Liver (tissue), 9 donors: Measurements from ENCODE around the gene SPAG8. TPM values are rescaled to one million over a fixed set of nuclear protein-coding genes. Genes with fewer than 3 reads are reported as not detected.
A peak's percentile ranks its signal among the peaks of the same experiment; 100 is the strongest.

Experiments
- DNase-seq: peaks from one replicate; pipeline ENCODE4 v3.0.0-alpha.2; 2017; ENCODE audit warnings: low spot score
- H3K27ac ChIP-seq, 2 donors: one replicate each; pipeline ENCODE4 v1.7.0; 2013; ENCODE audit warnings: inconsistent platforms in 2 of 2, low read length in 2 of 2, control low read depth in 1 of 2, low read depth in 1 of 2, mild to moderate bottlenecking in 1 of 2
- H3K27me3 ChIP-seq, 4 donors: one replicate each; pipeline versions ENCODE4 v1.6.1 to v1.7.0; 2013; ENCODE audit warnings: low read length in 3 of 4, inconsistent platforms in 1 of 4, mild to moderate bottlenecking in 1 of 4, moderate library complexity in 1 of 4; ENCODE audit not compliant: control insufficient read depth in 4 of 4, insufficient read depth in 4 of 4
- H3K36me3 ChIP-seq, 4 donors: one replicate each; pipeline versions ENCODE4 v1.6.1 to v1.7.0; 2013; ENCODE audit warnings: low read length in 3 of 4, mild to moderate bottlenecking in 3 of 4, low read depth in 1 of 4, moderate library complexity in 1 of 4; ENCODE audit not compliant: control insufficient read depth in 4 of 4, insufficient read depth in 3 of 4
- H3K4me1 ChIP-seq, 4 donors: one replicate each; pipeline versions ENCODE4 v1.6.1 to v1.7.0; 2013; ENCODE audit warnings: low read length in 3 of 4, mild to moderate bottlenecking in 3 of 4, moderate library complexity in 1 of 4; ENCODE audit not compliant: control insufficient read depth in 4 of 4, insufficient read depth in 4 of 4
- H3K4me3 ChIP-seq, 3 donors: one replicate each; pipeline versions ENCODE4 v1.6.1 to v1.7.0; 2013; ENCODE audit warnings: low read length in 3 of 3, control low read depth in 1 of 3, low read depth in 1 of 3, mild to moderate bottlenecking in 1 of 3
- H3K9ac ChIP-seq, 2 donors: one replicate each; pipeline ENCODE4 v1.7.0; 2013; ENCODE audit warnings: low read length in 2 of 2, mild to moderate bottlenecking in 2 of 2, moderate library complexity in 2 of 2, control low read depth in 1 of 2, low read depth in 1 of 2
- H3K9me3 ChIP-seq, 4 donors: one replicate each; pipeline versions ENCODE4 v1.6.1 to v1.7.0; 2013; ENCODE audit warnings: low read length in 3 of 4; ENCODE audit not compliant: control insufficient read depth in 4 of 4
- ATF3 ChIP-seq: IDR thresholded peaks from 2 replicates; pipeline ENCODE4 v1.6.1; 2016; ENCODE audit warnings: antibody characterized with exemption
- CTCF ChIP-seq: fragments of 150-350 bp; IDR thresholded peaks from 2 replicates; pipeline ENCODE4 v1.5.1; 2017; ENCODE audit warnings: improper control_type of control experiment, low read depth, low read length; ENCODE audit not compliant: missing input control
- EGR1 ChIP-seq, 2 donors: IDR thresholded peaks; 2 replicates each; pipeline ENCODE4 v1.6.1; 2016 to 2018; ENCODE audit warnings: antibody characterized with exemption in 2 of 2, low read depth in 2 of 2
- FOXA1 ChIP-seq: IDR thresholded peaks from 2 replicates; pipeline ENCODE4 v1.6.1; 2016; ENCODE audit warnings: antibody characterized with exemption
- FOXA2 ChIP-seq: IDR thresholded peaks from 2 replicates; pipeline ENCODE4 v1.6.1; 2016; ENCODE audit warnings: antibody characterized with exemption
- GABPA ChIP-seq, 2 donors: IDR thresholded peaks in 1 of 2; conservative IDR thresholded peaks in 1 of 2; 2 replicates each; pipeline ENCODE4 v1.6.1; 2016; ENCODE audit warnings: antibody characterized with exemption in 2 of 2, mild to moderate bottlenecking in 1 of 2, moderate library complexity in 1 of 2
- HNF4A ChIP-seq, 2 donors: conservative IDR thresholded peaks; 2 replicates each; pipeline ENCODE4 v1.6.1; 2016; ENCODE audit warnings: antibody characterized with exemption in 2 of 2, mild to moderate bottlenecking in 2 of 2
- HNF4G ChIP-seq: IDR thresholded peaks from 2 replicates; pipeline ENCODE4 v1.6.1; 2016; ENCODE audit warnings: antibody characterized with exemption
- JUND ChIP-seq, 2 donors: IDR thresholded peaks; 2 replicates each; pipeline ENCODE4 v1.6.1; 2016; ENCODE audit warnings: antibody characterized with exemption in 2 of 2
- MAX ChIP-seq: IDR thresholded peaks from 2 replicates; pipeline ENCODE4 v1.6.1; 2016; ENCODE audit warnings: antibody characterized with exemption
- NR2F2 ChIP-seq: IDR thresholded peaks from 2 replicates; pipeline ENCODE4 v1.6.1; 2016; ENCODE audit warnings: antibody characterized with exemption
- RAD21 ChIP-seq, 2 donors: IDR thresholded peaks; 2 replicates each; pipeline ENCODE4 v1.6.1; 2016; ENCODE audit warnings: antibody characterized with exemption in 2 of 2, mild to moderate bottlenecking in 2 of 2
- REST ChIP-seq: IDR thresholded peaks from 2 replicates; pipeline ENCODE4 v1.6.1; 2016; ENCODE audit warnings: antibody characterized with exemption, mild to moderate bottlenecking
- RXRA ChIP-seq, 2 donors: IDR thresholded peaks; 2 replicates each; pipeline ENCODE4 v1.6.1; 2017 to 2018; ENCODE audit warnings: antibody characterized with exemption in 2 of 2, mild to moderate bottlenecking in 1 of 2
- SP1 ChIP-seq: IDR thresholded peaks from 2 replicates; pipeline ENCODE4 v1.6.1; 2018; ENCODE audit warnings: antibody characterized with exemption, mild to moderate bottlenecking
- TAF1 ChIP-seq: conservative IDR thresholded peaks from 2 replicates; pipeline ENCODE4 v1.6.1; 2016; ENCODE audit warnings: antibody characterized with exemption, mild to moderate bottlenecking
- YY1 ChIP-seq: IDR thresholded peaks from 2 replicates; pipeline ENCODE4 v1.6.1; 2016; ENCODE audit warnings: antibody characterized with exemption, mild to moderate bottlenecking
- ZBTB33 ChIP-seq: IDR thresholded peaks from 2 replicates; pipeline ENCODE4 v1.6.1; 2016; ENCODE audit warnings: antibody characterized with exemption
- WGBS: extraction: QIAGEN DNeasy Blood & Tissue Kit; methylation state at CpG from one replicate; pipeline ENCODE4 v1.1.7; 2013; 5-methylcytosine and 5-hydroxymethylcytosine counted together
- polyA plus RNA-seq, 2 donors: library from polyadenylated mRNA; stranded (reverse) in 1 of 2; unstranded in 1 of 2; fragments of 200-250 nt in 1 of 2; fragments of >200 nt in 1 of 2; fragmentation: Nextera tagmentation in 1 of 2; extraction: Ambion mirVana in 1 of 2; gene quantifications; one replicate each; pipeline versions ENCODE4 v1.2.1 to v1.2.3, GENCODE V29; 2013 to 2015
- total RNA-seq, 2 donors: library from RNA; depleted of rRNA; stranded (reverse); fragments of >200 nt; gene quantifications; one replicate each; pipeline ENCODE4 v1.2.3, GENCODE V29; 2014
- donor health status: healthy.
- donor health status: healthy.
- donor health status: healthy.
- donor health status: healthy.
- donor health status: healthy.

The SPAG8 gene
- total and polyA plus RNA-seq, 4 donors: 0.14 to 0.56 (median 0.19) TPM

- Histone ChIP-seq H3K27me3 (no peaks in the 10 kb centered on the region), H3K9me3 (no peaks in the 10 kb centered on the region), H3K27ac (no peak overlapping the region), H3K4me1 (peaks cover 2 to 11% (median 10%) of the 10 kb centered on the region in 4 donors), H3K9ac (no peak overlapping the region), H3K4me3 (no peak overlapping the region), H3K36me3 (peaks cover 0 to 27% (median 13%) of the 10 kb centered on the region in 4 donors)
- no peak for TF ChIP-seq NR2F2
- TF ChIP-seq MAX: no peak
- TF ChIP-seq YY1: no peak
- TF ChIP-seq CTCF: no peak
- no peak for TF ChIP-seq FOXA1
- no peak for TF ChIP-seq ATF3
- no peak for TF ChIP-seq RXRA (IDR thresholded peaks at IDR 0.05)
- TF ChIP-seq EGR1 (IDR thresholded peaks at IDR 0.05; ENCODE audit: low read depth in 2 of 2): no peak
- no peak for TF ChIP-seq RAD21 (IDR thresholded peaks at IDR 0.05)
- TF ChIP-seq JUND (IDR thresholded peaks at IDR 0.05): no peak
- no peak for TF ChIP-seq SP1
- no peak for TF ChIP-seq FOXA2
- no peak for TF ChIP-seq GABPA (IDR thresholded peaks at IDR 0.05 in 1 of 2, conservative IDR thresholded peaks at IDR 0.05 in 1 of 2)
- TF ChIP-seq ZBTB33: no peak
- no peak for TF ChIP-seq HNF4G
- TF ChIP-seq TAF1: no peak
- no peak for TF ChIP-seq HNF4A (conservative IDR thresholded peaks at IDR 0.05)
- DNase-seq: no peak
- WGBS: 98% methylated on average over 8 of the region's 8 CpGs
Measured at GRCh38 chr9:35806101-35806500, 6.0 kb downstream of the SPAG8 start.

GRCh38 chr9:35801328-35802128, 10.5 kb downstream of the SPAG8 start:
- Histone ChIP-seq H3K9ac (no peak overlapping the region), H3K27me3 (no peaks in the 10 kb centered on the region), H3K27ac (peak overlapping the region in 1 of 2 donors; percentile 33), H3K4me1 (peaks cover 4 to 17% (median 14%) of the 10 kb centered on the region in 4 donors), H3K4me3 (peak overlapping the region in 1 of 3 donors; percentile 16), H3K9me3 (no peaks in the 10 kb centered on the region), H3K36me3 (peaks cover 0 to 13% (median 7%) of the 10 kb centered on the region in 4 donors)
- no peak for DNase-seq
- 61% methylated on average over 13 of the region's 13 CpGs for WGBS
- TF ChIP-seq REST (peak; percentile 46), YY1 (peak; percentile 59), RAD21 (IDR thresholded peaks at IDR 0.05) (peak in 1 of 2 donors; percentile 24), HNF4A (conservative IDR thresholded peaks at IDR 0.05) (peak; percentile 86 to 88), ZBTB33 (no peak), NR2F2 (peak; percentile 27), RXRA (IDR thresholded peaks at IDR 0.05) (peak; percentile 78 to 85), SP1 (peak; percentile 87), MAX (peak; percentile 61), JUND (IDR thresholded peaks at IDR 0.05) (no peak), HNF4G (no peak)
